ENCODE results near the gene NME3.

Gene NME3

DNA sequence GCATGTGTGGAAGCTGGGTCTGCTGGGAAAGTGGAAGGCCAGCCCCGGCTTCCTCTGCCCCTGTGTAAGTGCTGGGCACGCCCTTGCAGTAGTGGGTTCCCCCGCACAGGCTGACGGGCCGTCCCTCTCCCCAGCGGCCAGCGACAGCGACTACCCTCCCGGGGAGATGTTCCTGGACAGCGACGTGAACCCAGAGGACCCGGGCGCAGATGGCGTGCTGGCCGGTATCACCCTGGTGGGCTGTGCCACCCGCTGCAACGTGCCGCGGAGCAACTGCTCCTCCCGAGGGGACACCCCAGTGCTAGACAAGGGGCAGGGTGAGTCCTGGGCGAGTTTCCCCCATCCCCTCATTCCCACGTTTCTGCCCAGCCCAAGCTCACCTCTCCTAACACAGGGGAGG, 5.5 kb downstream of the NME3 start:
- no peak overlapping the region for H2BK15ac ChIP-seq (ENCODE audit: low read length)
- H2AFZ ChIP-seq (ENCODE audit: low read length), result no peak overlapping the region
- H4K91ac ChIP-seq (ENCODE audit: low read depth, low read length, poor library complexity), result no peak overlapping the region
- H3K4me2 ChIP-seq (ENCODE audit: insufficient read depth, low read length, poor library complexity, severe bottlenecking), result no peak overlapping the region
- H2AK5ac ChIP-seq (ENCODE audit: low read depth, low read length), result no peak overlapping the region
- no peak overlapping the region for H3K27ac ChIP-seq (replicated peaks; ENCODE audit: low read length)
- H3K18ac ChIP-seq (ENCODE audit: low read length), result no peak overlapping the region
- peaks cover 0 to 14% of the 10 kb centered on the region in 2 donors for H3K4me1 ChIP-seq (ENCODE audit: control insufficient read depth in 2 of 2, insufficient read depth in 1 of 2, low read depth in 1 of 2, low read length in 2 of 2)
- H3K4ac ChIP-seq (ENCODE audit: low read length), result no peak overlapping the region
- H3K14ac ChIP-seq (ENCODE audit: low read length), result no peak overlapping the region
- WGBS, 2 donors (ENCODE audit: extremely low coverage in 2 of 2, insufficient read length in 2 of 2, insufficient replicate concordance in 1 of 2), result no CpG with 5 or more reads among the region's 22 CpGs
- no peak overlapping the region for H2BK12ac ChIP-seq (ENCODE audit: low read length)
- H4K8ac ChIP-seq (ENCODE audit: low read depth, low read length), result peak overlapping the region; percentile 43
- peaks cover 43 to 91% of the 10 kb centered on the region in 2 donors for H3K36me3 ChIP-seq (replicated peaks in 1 of 2; ENCODE audit: control insufficient read depth in 2 of 2, insufficient read depth in 2 of 2, low read length in 2 of 2)
- H2BK120ac ChIP-seq (ENCODE audit: low read depth, low read length), result no peak overlapping the region
- no peaks in the 10 kb centered on the region for H3K9me3 ChIP-seq (replicated peaks in 1 of 2; ENCODE audit: control insufficient read depth in 2 of 2, insufficient read depth in 1 of 2, low read depth in 1 of 2, low read length in 2 of 2)
- H3K27me3 ChIP-seq (ENCODE audit: control insufficient read depth in 3 of 3, insufficient read depth in 3 of 3, low read depth in 1 of 3, low read length in 3 of 3), result no peaks in the 10 kb centered on the region
- peak overlapping the region; percentile 70 for H3K9ac ChIP-seq (ENCODE audit: low read depth, low read length, poor library complexity)
- no peak overlapping the region for H3K4me3 ChIP-seq (ENCODE audit: low read length in 2 of 2)
- no peak overlapping the region for H2BK5ac ChIP-seq (ENCODE audit: low read length)
- no peak for DNase-seq (ENCODE audit: low spot score)
- peak overlapping the region; percentile 80 for H3K23ac ChIP-seq (ENCODE audit: low read depth, low read length, poor library complexity)
- H3K79me1 ChIP-seq (ENCODE audit: low read depth, low read length), result peaks cover 5% of the 10 kb centered on the region

GRCh38 chr16:1764971-1765370, 6.4 kb downstream of the NME3 start:
- Histone ChIP-seq H3K27ac (replicated peaks; ENCODE audit: low read length) (no peak overlapping the region), H2AK5ac (ENCODE audit: low read depth, low read length) (no peak overlapping the region), H4K91ac (ENCODE audit: low read depth, low read length, poor library complexity) (no peak overlapping the region), H3K36me3 (replicated peaks in 1 of 2; ENCODE audit: control insufficient read depth in 2 of 2, insufficient read depth in 2 of 2, low read length in 2 of 2) (peaks cover 46 to 92% of the 10 kb centered on the region in 2 donors), H3K27me3 (ENCODE audit: control insufficient read depth in 3 of 3, insufficient read depth in 3 of 3, low read depth in 1 of 3, low read length in 3 of 3) (no peaks in the 10 kb centered on the region), H2BK12ac (ENCODE audit: low read length) (no peak overlapping the region), H3K79me1 (ENCODE audit: low read depth, low read length) (peaks cover 4% of the 10 kb centered on the region), H3K4me1 (ENCODE audit: control insufficient read depth in 2 of 2, insufficient read depth in 1 of 2, low read depth in 1 of 2, low read length in 2 of 2) (peaks cover 0 to 11% of the 10 kb centered on the region in 2 donors), H3K4me3 (ENCODE audit: low read length in 2 of 2) (no peak overlapping the region), H3K9me3 (replicated peaks in 1 of 2; ENCODE audit: control insufficient read depth in 2 of 2, insufficient read depth in 1 of 2, low read depth in 1 of 2, low read length in 2 of 2) (no peaks in the 10 kb centered on the region), H2AFZ (ENCODE audit: low read length) (no peak overlapping the region), H2BK5ac (ENCODE audit: low read length) (no peak overlapping the region), H3K4ac (ENCODE audit: low read length) (no peak overlapping the region), H3K4me2 (ENCODE audit: insufficient read depth, low read length, poor library complexity, severe bottlenecking) (no peak overlapping the region), H4K8ac (ENCODE audit: low read depth, low read length) (no peak overlapping the region), H3K18ac (ENCODE audit: low read length) (no peak overlapping the region), H3K23ac (ENCODE audit: low read depth, low read length, poor library complexity) (peak overlapping the region; percentile 25), H3K14ac (ENCODE audit: low read length) (no peak overlapping the region), H2BK120ac (ENCODE audit: low read depth, low read length) (no peak overlapping the region), H3K9ac (ENCODE audit: low read depth, low read length, poor library complexity) (no peak overlapping the region), H2BK15ac (ENCODE audit: low read length) (no peak overlapping the region)
- WGBS, 2 donors (ENCODE audit: extremely low coverage in 2 of 2, insufficient read length in 2 of 2, insufficient replicate concordance in 1 of 2), result no CpG with 5 or more reads among the region's 21 CpGs
- DNase-seq (ENCODE audit: low spot score), result no peak

DNA sequence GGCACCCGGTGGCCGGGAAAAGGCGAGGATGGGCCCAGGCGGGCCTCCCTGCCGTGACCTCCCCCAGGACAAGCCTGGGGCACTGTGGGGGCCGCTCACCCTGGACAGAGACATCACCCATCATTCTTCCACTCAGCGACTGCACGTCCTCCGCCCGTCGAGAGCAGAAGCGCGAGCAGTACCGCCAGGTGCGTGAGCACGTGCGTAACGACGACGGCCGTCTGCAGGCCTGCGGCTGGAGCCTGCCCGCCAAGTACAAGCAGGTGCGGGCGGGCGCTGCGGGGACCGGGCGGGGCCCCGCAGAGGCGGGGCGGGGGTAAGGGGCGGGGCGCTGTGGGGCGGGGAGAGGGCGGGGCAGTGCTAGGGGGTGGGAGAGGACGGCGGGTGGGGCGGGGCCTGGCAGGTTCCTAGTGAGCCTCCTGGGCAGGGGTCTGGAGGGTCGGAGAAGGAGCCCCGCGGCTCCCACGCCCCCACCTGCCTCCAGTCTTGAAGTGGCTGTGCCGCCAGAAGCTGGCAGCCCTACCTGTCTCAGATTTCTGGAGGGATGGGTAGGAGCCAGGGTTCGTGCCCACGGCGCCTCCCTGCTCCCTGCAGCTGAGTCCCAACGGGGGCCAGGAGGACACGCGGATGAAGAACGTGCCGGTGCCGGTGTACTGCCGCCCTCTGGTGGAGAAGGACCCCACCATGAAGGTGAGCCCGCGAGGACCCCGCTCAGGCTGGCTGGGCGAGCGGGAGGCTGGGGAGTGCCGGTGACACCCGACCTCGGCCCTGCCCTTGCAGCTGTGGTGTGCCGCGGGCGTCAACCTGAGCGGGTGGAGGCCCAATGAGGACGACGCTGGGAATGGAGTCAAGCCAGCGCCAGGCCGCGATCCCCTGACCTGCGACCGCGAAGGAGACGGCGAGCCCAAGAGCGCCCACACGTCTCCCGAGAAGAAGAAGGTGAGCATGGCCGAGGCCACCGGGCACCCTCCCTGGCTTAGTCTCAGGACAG, 7.5 kb downstream of the NME3 start:
- no peak overlapping the region for H4K91ac ChIP-seq (ENCODE audit: low read depth, low read length, poor library complexity)
- H3K9ac ChIP-seq (ENCODE audit: low read depth, low read length, poor library complexity), result peak overlapping the region; percentile 44
- DNase-seq (ENCODE audit: low spot score), result peak; percentile 46
- no peak overlapping the region for H2BK120ac ChIP-seq (ENCODE audit: low read depth, low read length)
- H2BK12ac ChIP-seq (ENCODE audit: low read length), result no peak overlapping the region
- peak overlapping the region; percentile 80 for H3K18ac ChIP-seq (ENCODE audit: low read length)
- WGBS, 2 donors (ENCODE audit: extremely low coverage in 2 of 2, insufficient read length in 2 of 2, insufficient replicate concordance in 1 of 2), result no CpG with 5 or more reads among the region's 81 CpGs
- peaks cover 0 to 11% of the 10 kb centered on the region in 2 donors for H3K4me1 ChIP-seq (ENCODE audit: control insufficient read depth in 2 of 2, insufficient read depth in 1 of 2, low read depth in 1 of 2, low read length in 2 of 2)
- no peak overlapping the region for H2BK15ac ChIP-seq (ENCODE audit: low read length)
- peak overlapping the region; percentile 0 for H2BK5ac ChIP-seq (ENCODE audit: low read length)
- no peaks in the 10 kb centered on the region for H3K9me3 ChIP-seq (replicated peaks in 1 of 2; ENCODE audit: control insufficient read depth in 2 of 2, insufficient read depth in 1 of 2, low read depth in 1 of 2, low read length in 2 of 2)
- no peak overlapping the region for H3K27ac ChIP-seq (replicated peaks; ENCODE audit: low read length)
- H3K4ac ChIP-seq (ENCODE audit: low read length), result no peak overlapping the region
- no peak overlapping the region for H2AFZ ChIP-seq (ENCODE audit: low read length)
- H3K27me3 ChIP-seq (ENCODE audit: control insufficient read depth in 3 of 3, insufficient read depth in 3 of 3, low read depth in 1 of 3, low read length in 3 of 3), result no peaks in the 10 kb centered on the region
- peak overlapping the region; percentile 91 for H3K23ac ChIP-seq (ENCODE audit: low read depth, low read length, poor library complexity)
- H3K79me1 ChIP-seq (ENCODE audit: low read depth, low read length), result peaks cover 2% of the 10 kb centered on the region
- H3K36me3 ChIP-seq (replicated peaks in 1 of 2; ENCODE audit: control insufficient read depth in 2 of 2, insufficient read depth in 2 of 2, low read length in 2 of 2), result peaks cover 44 to 83% of the 10 kb centered on the region in 2 donors
- peak overlapping the region; percentile 38 for H3K14ac ChIP-seq (ENCODE audit: low read length)
- peak overlapping the region; percentile 56 for H2AK5ac ChIP-seq (ENCODE audit: low read depth, low read length)
- no peak overlapping the region for H4K8ac ChIP-seq (ENCODE audit: low read depth, low read length)
- H3K4me2 ChIP-seq (ENCODE audit: insufficient read depth, low read length, poor library complexity, severe bottlenecking), result peak overlapping the region; percentile 18
- H3K4me3 ChIP-seq (ENCODE audit: low read length in 2 of 2), result no peak overlapping the region

DNA sequence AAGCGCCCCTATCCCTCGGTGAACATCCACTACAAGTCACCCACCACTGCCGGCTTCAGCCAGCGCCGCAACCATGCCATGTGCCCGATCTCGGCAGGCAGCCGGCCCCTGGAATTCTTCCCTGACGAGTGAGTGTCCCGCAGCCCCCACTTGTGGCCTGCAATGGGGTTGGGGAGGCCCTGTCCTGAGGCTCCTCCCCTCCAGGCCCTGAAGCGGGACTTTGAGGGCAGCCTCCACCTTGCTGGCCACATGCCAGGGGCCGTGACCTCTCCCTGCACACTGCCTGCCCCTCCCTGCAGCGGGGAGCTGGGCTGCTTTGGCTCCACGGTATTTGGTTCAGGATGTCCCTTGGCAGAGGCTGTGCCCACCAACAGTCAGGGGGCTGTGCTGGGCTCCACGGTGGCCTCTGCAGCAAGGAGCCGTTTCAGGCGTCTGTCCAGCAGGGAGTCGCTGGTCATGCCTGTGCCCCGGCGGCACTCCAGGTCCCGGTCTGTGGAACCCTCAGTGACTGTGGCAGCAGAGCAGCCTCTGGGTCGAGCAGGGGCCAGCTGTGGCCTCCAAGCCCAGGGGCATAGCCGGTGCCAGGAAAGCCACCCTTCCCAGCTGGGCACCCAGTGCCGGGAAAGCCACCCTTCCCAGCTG, 8.3 kb downstream of the NME3 start:
- Histone ChIP-seq H3K18ac (ENCODE audit: low read length) (peak overlapping the region; percentile 28), H2BK5ac (ENCODE audit: low read length) (no peak overlapping the region), H3K27me3 (ENCODE audit: control insufficient read depth in 3 of 3, insufficient read depth in 3 of 3, low read depth in 1 of 3, low read length in 3 of 3) (no peaks in the 10 kb centered on the region), H3K23ac (ENCODE audit: low read depth, low read length, poor library complexity) (peak overlapping the region; percentile 91), H2AFZ (ENCODE audit: low read length) (no peak overlapping the region), H3K9me3 (replicated peaks in 1 of 2; ENCODE audit: control insufficient read depth in 2 of 2, insufficient read depth in 1 of 2, low read depth in 1 of 2, low read length in 2 of 2) (no peaks in the 10 kb centered on the region), H3K4ac (ENCODE audit: low read length) (no peak overlapping the region), H2BK120ac (ENCODE audit: low read depth, low read length) (no peak overlapping the region), H2BK12ac (ENCODE audit: low read length) (no peak overlapping the region), H4K8ac (ENCODE audit: low read depth, low read length) (no peak overlapping the region), H3K4me2 (ENCODE audit: insufficient read depth, low read length, poor library complexity, severe bottlenecking) (no peak overlapping the region), H3K79me1 (ENCODE audit: low read depth, low read length) (peaks cover 2% of the 10 kb centered on the region), H3K4me1 (ENCODE audit: control insufficient read depth in 2 of 2, insufficient read depth in 1 of 2, low read depth in 1 of 2, low read length in 2 of 2) (peaks cover 0 to 11% of the 10 kb centered on the region in 2 donors), H3K27ac (replicated peaks; ENCODE audit: low read length) (no peak overlapping the region), H3K9ac (ENCODE audit: low read depth, low read length, poor library complexity) (peak overlapping the region; percentile 60), H3K14ac (ENCODE audit: low read length) (peak overlapping the region; percentile 38), H3K36me3 (replicated peaks in 1 of 2; ENCODE audit: control insufficient read depth in 2 of 2, insufficient read depth in 2 of 2, low read length in 2 of 2) (peaks cover 38 to 77% of the 10 kb centered on the region in 2 donors), H2BK15ac (ENCODE audit: low read length) (no peak overlapping the region), H2AK5ac (ENCODE audit: low read depth, low read length) (peak overlapping the region; percentile 56), H3K4me3 (ENCODE audit: low read length in 2 of 2) (no peak overlapping the region), H4K91ac (ENCODE audit: low read depth, low read length, poor library complexity) (no peak overlapping the region)
- no CpG with 5 or more reads among the region's 24 CpGs for WGBS, 2 donors (ENCODE audit: extremely low coverage in 2 of 2, insufficient read length in 2 of 2, insufficient replicate concordance in 1 of 2)
- DNase-seq (ENCODE audit: low spot score), result no peak

Data from neuronal stem cell (in vitro differentiated cells).